Measurements from ENCODE around the gene CHKB. TPM values are rescaled to one million over a fixed set of nuclear protein-coding genes. Genes with fewer than 3 reads are reported as not detected.
"Not testable (repeated sequence)": the region's sequence is repeated elsewhere in the genome, so short reads cannot be mapped to it uniquely, and the experiment has no call there.

The CHKB gene
- total RNA-seq, result 25.3 and 27.5 TPM in 2 replicates

- peak; percentile 88 for DNase-seq (ENCODE audit: low read depth, low spot score)
These were observed at the start of gene CHKB for GRCh38 chr22:50582493-50583293. Gene CHKB (minus strand): TSS chr22:50582849. CDS start chr22:50582781, 68 bp downstream.

GRCh38 chr22:50630376-50630775, 47.7 kb upstream of the CHKB start:
- no peak for DNase-seq (ENCODE audit: low read depth, low spot score)

GRCh38 chr22:50628543-50629134, 46.0 kb upstream of the CHKB start:
- DNase-seq (ENCODE audit: low read depth, low spot score), result no peak

GRCh38 chr22:50627642-50628542, 45.2 kb upstream of the CHKB start, which contains the start of gene ARSA:
Gene ARSA (minus strand): TSS chr22:50628152. CDS start chr22:50627779, 373 bp downstream.
- peak; percentile 48 for DNase-seq (ENCODE audit: low read depth, low spot score)

- no peak for DNase-seq (ENCODE audit: low read depth, low spot score)
These were observed 44.4 kb upstream of the CHKB start for GRCh38 chr22:50626850-50627641.

GRCh38 chr22:50626314-50626849, 43.7 kb upstream of the CHKB start:
- DNase-seq (ENCODE audit: low read depth, low spot score), result no peak

GRCh38 chr22:50625568-50626313, 43.1 kb upstream of the CHKB start:
- no peak for DNase-seq (ENCODE audit: low read depth, low spot score)

GRCh38 chr22:50625131-50625567, 42.5 kb upstream of the CHKB start:
- no peak for DNase-seq (ENCODE audit: low read depth, low spot score)

GRCh38 chr22:50624347-50625130, 41.9 kb upstream of the CHKB start:
- no peak for DNase-seq (ENCODE audit: low read depth, low spot score)

- DNase-seq (ENCODE audit: low read depth, low spot score), result no peak
These were observed 40.2 kb upstream of the CHKB start for GRCh38 chr22:50622723-50623327.

- DNase-seq (ENCODE audit: low read depth, low spot score), result no peak
These were observed 39.5 kb upstream of the CHKB start for GRCh38 chr22:50621948-50622722.

- DNase-seq (ENCODE audit: low read depth, low spot score), result no peak
These were observed 38.8 kb upstream of the CHKB start for GRCh38 chr22:50621356-50621880.

GRCh38 chr22:50620593-50621355, 38.1 kb upstream of the CHKB start:
- DNase-seq (ENCODE audit: low read depth, low spot score), result peak; percentile 29

GRCh38 chr22:50614296-50614695, 31.6 kb upstream of the CHKB start:
- DNase-seq (ENCODE audit: low read depth, low spot score), result not testable (repeated sequence)

- no peak for DNase-seq (ENCODE audit: low read depth, low spot score)
These were observed 30.8 kb upstream of the CHKB start for GRCh38 chr22:50613291-50613981.

GRCh38 chr22:50612528-50613221, 30.0 kb upstream of the CHKB start:
- no peak for DNase-seq (ENCODE audit: low read depth, low spot score)
